NK-92 (cell line): ENCODE data around the gene FREM1.

Source experiments
- DNase-seq: peaks from one replicate; lab custom pipeline; 2025; ENCODE audit not compliant: unreplicated experiment; lab: John Stamatoyannopoulos, UW

FREM1 gene

GRCh38 chr9:14823800-14824199 is 86.4 kb downstream of the FREM1 start:
- no peak for DNase-seq

GRCh38 chr9:14822666-14823065 is 87.6 kb downstream of the FREM1 start:
- no peak for DNase-seq

- no peak for DNase-seq
These were observed 91.0 kb downstream of the FREM1 start for GRCh38 chr9:14819183-14819582.

DNA sequence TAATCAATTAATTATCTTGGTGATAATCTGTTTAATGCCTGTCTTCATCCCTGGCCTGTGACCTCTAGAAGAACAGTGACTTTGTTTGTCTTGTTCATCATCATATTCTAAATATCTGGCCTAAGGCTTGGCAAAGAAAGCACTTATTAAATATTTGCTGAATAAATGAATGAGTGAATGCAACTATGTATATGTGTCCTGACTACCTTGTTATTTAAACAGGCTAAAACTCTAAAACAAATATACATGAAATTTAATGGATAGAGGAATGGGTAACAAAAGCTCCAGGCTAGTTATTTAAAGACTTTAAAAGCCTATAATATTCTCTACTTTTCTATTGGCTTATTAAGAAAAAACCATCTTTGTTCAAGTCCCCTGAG is 96.0 kb downstream of the FREM1 start:
- no peak for DNase-seq

DNA sequence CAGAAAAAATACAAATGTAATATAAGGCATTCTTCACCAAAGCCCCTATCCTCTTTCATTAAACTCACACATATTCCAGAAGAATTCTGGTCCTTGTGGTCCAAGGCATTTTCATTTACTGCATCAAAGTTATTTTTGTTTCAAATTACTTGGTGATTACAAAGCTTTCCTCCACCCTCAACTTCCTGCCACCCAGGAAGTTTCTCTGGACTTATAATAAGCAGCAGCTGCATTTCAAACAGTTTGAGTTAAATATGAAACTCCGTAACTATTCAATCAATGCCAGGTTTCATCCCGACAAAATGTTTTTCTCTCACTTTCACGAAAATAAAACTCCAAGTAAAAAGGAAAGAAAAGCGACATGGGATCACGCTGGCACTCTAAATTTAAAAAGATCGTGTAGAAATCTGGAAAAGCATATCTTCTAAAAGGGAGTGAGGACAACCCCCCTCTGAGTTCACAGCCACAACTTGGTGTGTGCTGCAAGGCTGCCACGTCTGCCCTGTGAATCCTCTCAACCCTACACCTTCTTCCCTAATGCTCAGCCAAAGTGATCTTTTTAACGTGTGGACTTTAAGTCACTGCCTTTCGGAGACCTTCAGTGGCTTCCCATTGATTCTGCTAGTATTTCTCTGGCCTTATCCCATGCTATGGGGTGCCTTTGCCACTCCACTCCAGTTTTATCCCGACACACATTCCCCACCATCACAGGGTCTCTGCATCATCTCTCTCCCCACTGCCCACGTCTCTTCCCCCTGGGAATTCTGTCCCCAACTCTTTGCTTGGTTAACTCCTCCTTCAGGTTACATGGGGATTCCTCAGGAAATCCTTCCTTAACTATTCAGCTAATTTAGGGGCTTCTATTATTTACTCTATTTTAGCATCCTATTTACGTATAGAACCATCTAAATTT is 96.6 kb downstream of the FREM1 start:
- no peak for DNase-seq

- DNase-seq: no peak
These were observed 97.4 kb downstream of the FREM1 start for GRCh38 chr9:14812806-14813205.

DNA sequence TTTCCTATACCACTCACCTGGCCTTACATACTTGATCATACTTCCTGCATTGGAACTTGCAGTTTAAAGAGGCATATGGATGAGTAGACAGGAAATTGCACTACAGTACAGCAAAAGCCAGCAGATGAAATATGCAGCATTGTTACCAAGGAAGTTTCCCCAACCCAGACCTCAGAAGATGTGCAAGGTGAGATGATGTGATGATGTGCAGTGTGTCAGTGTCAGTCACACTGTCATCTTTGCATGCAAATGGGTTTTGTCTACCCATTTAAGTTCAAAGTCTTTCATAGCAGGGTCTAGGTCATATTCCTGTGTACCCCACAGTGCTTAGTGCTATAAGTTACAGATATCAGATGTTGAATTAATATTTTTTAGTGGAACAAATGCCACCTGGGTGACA is 98.4 kb downstream of the FREM1 start:
- no peak for DNase-seq

- DNase-seq: no peak
These were observed 103.2 kb downstream of the FREM1 start for GRCh38 chr9:14806941-14807520.

DNA sequence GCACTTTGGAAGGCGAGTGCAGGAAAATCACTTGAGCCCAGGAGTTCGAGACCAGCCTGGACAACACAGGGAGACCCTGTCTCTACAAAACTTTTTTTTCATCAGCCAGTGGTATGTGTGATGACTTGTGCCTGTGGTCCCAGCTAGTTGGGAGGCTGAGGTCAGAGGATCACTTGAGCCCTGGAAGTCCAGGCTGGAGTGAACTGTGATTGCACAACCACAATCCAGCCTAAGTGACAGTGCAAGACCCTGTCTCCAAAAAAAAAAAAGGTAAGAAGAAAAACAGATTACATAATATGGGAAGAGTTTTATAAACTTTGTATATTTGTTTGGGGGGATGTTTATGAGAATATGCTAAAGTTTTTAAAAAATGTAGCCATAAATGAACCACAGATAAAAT is 111.2 kb downstream of the FREM1 start:
- DNase-seq: no peak

DNA sequence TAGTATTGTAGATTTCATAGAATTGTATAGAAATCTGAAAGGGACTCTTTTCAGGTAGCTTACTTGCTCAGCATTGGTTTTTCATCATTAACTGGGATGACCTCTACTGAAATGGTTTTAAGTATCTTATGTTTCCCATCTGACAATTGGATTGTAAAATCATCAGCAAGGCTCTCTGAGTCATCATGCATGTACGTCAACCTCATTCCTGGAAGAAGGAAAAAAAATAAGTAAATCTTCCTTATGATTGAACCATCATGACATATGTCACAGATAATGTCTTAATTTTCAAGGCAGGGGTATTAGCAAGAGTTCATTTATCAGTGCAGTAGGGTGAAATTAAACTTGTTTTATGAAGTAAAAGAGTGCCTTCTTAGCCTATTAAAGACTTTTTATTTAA is 112.8 kb downstream of the FREM1 start:
- DNase-seq: no peak

DNA sequence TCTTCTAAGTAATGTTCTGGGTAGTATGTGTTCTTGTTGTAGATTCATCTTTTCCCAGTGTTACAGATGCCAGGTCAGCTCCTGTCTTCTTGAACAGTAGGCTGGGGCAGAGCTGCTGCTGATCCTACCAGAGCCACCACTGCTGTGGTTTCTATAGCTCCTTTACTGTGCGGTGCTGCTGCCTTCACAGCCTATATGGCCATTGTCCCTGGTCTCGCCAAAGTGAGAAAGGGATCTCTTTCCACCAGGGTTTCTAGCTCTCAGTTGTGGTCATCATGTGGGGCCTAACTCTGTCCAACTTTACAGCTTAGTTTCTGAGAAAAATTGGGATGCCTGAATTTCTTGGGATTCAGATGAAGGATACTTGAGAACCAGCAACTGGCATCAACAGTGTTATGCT is 116.8 kb downstream of the FREM1 start:
- DNase-seq: no peak

DNA sequence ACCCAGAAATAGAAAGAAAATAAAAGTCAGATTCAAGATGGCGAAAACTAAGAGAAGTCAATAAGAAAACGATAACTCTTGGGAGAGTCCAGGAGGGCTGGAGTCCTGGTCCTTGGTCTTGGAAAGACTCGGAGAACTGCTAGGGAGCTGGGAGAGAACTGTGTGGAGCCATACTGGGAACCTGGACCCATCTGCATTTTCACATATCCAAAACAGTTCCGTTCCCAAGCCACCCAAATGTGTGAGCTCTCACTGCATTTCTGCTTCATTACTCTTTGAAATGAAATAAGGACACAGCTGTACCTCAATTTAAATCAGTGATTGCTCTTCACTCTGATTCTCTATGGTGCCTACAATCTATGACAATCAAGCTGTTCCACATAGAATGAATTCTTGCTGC is 119.6 kb downstream of the FREM1 start:
- no peak for DNase-seq

GRCh38 chr9:14788846-14789245 is 121.4 kb downstream of the FREM1 start:
- no peak for DNase-seq

DNA sequence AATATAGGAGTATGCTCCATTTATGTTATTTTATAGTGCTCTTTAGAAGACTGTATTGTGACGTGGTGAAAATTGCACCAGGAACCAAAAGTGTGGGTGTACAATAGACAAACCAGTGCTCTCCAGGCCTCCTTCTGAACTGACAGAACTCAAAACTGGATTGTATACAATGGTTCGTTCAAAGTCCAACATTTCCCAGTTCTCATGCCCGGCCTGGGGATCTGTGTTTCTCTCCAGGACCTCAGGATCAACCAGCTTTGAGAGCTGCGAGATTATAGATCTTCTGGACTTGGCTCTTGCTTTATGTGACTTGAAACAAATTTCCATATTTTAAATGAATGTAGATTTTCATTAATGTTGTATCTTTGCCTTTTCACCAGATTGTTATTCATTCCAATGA is 126.9 kb downstream of the FREM1 start:
- DNase-seq: no peak

- DNase-seq: no peak
These were observed 127.8 kb downstream of the FREM1 start for GRCh38 chr9:14782286-14783051.

- DNase-seq: no peak
These were observed 129.5 kb downstream of the FREM1 start for GRCh38 chr9:14780693-14781092.

GRCh38 chr9:14780251-14780650 is 130.0 kb downstream of the FREM1 start:
- DNase-seq: no peak

- no peak for DNase-seq
These were observed 130.6 kb downstream of the FREM1 start for GRCh38 chr9:14779566-14780022.

DNA sequence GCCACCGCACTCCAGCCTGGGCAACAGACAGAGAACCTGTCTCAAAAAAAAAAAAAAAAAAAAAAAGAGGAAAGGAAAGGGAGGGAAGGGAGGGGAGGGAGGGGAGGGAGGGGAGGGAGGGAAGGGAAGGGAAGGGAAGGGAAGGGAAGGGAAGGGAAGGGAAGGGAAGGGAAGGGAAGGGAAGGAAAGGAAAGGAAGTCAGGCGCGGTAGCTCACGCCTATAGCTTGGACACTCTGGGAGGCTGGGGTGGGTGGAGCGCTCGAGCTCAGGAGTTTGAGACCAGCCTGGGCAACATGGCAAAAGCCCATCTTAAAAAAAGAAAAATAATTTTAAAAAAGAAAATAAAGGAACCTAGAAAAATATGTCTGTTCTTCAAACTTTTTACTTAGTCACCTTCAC is 131.7 kb downstream of the FREM1 start:
- DNase-seq: no peak

- DNase-seq: no peak
These were observed 134.3 kb downstream of the FREM1 start for GRCh38 chr9:14775917-14776316.

DNA sequence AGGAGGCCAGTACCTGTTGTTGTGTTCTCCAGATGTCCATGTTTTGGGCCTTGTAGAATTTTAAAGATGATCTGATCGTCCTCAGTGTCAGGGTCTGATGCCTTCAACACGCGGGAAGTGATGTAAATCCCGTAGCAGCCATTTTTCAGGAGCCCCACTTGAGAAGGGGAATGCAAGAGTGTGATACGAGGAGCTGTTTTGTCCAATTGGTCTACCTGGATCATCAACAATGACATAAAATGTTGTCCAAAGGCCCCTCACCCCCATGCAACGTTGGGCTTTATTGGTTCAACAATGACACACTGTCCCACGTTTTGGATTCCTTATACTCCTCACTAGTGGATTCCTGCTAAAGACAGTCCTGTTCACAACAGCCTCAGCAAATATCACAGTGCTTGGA is 139.6 kb downstream of the FREM1 start:
- DNase-seq: no peak

DNA sequence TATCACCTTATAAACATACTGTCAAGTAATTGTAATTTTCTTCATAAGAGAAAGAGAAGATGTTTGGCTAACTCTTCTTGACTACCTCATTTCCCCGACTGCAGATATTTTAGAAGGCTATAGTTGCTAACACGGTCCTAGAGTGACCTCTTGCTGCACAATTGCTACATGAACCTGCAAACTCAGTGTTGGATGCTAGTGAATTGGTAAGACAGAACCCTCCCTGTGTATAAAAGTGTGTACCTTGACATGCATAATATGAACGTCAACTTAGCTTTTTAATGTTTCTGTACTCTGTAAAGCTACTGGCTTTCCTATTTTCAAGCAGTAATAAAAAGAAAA is 141.0 kb downstream of the FREM1 start:
- no peak for DNase-seq
